ENCODE results near the gene NID1. TPM values are rescaled to one million over a fixed set of nuclear protein-coding genes. Genes with fewer than 3 reads are reported as not detected.

NID1 gene
- total RNA-seq, 4 donors from 2014 or later: 139 to 322 (median 244) TPM

GRCh38 chr1:235960809-235961208 is 104.1 kb downstream of the NID1 start:
- Histone ChIP-seq H3K27ac (no peak overlapping the region), H3K36me3 (no peaks in the 10 kb centered on the region), H3K4me1 (no peaks in the 10 kb centered on the region), H3K9me3 (no peaks in the 10 kb centered on the region), H3K4me3 (no peak overlapping the region), H3K27me3 (no peaks in the 10 kb centered on the region)
- WGBS, 2 donors (ENCODE audit: low coverage in 1 of 2): 86 to 97% methylated on average over 4 of the region's 4 CpGs
- ATAC-seq: no peak
- TF ChIP-seq POLR2AphosphoS5 (IDR thresholded peaks at IDR 0.05): no peak
- TF ChIP-seq POLR2A (IDR thresholded peaks at IDR 0.05): no peak
- no peak for TF ChIP-seq EP300 (IDR thresholded peaks at IDR 0.05)
- no peak for TF ChIP-seq CTCF (IDR thresholded peaks at IDR 0.05)

DNA sequence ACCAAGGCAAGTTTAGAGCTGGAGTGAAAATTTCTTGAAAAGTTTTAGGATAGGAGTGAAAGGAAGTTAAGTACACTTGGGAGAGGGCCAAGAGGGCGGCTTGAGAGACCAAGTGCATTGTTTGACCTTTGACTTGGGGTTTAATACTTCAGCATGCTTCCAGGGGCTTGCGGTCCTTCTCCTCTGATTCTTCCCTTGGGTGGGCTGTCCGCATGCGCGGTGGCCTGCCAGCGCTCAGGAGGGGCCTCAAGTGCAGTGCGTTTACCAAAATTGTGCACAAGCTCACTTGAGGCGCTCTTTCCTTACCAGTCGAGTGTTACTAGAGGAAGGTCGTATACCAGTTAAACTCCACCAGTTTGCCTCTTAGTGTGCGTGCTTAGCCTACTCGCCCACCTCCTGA is 106.9 kb downstream of the NID1 start:
- H3K27me3 ChIP-seq: no peaks in the 10 kb centered on the region
- H3K36me3 ChIP-seq: no peaks in the 10 kb centered on the region
- no peak for ATAC-seq
- no peaks in the 10 kb centered on the region for H3K4me1 ChIP-seq
- H3K4me3 ChIP-seq: no peak overlapping the region
- 89 to 94% methylated on average over 9 to 10 of the region's 12 CpGs for WGBS, 2 donors (ENCODE audit: low coverage in 1 of 2)
- H3K9me3 ChIP-seq: no peaks in the 10 kb centered on the region
- no peak overlapping the region for H3K27ac ChIP-seq
- TF ChIP-seq POLR2A (IDR thresholded peaks at IDR 0.05) (no peak), POLR2AphosphoS5 (IDR thresholded peaks at IDR 0.05) (no peak), EP300 (IDR thresholded peaks at IDR 0.05) (no peak), CTCF (IDR thresholded peaks at IDR 0.05) (no peak)

DNA sequence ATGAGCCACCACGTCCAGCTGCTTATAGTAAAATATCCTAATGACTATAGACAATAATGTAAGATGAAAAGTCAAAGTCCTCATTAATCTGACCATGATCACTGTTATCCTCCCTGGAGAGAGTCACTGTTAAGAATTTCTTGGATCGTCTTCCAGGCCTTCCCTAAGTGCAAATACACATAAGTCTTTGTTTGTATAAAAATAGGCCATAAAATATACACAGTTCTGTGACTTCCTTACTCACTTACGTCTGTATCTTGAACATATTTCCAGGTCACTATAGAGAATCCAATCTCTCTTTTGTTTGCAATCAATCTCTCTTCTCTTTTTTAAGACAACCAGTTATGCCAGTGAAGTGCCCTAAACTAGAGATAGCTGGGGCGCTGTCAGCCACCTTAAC is 109.1 kb downstream of the NID1 start:
- Histone ChIP-seq H3K36me3 (no peaks in the 10 kb centered on the region), H3K27ac (no peak overlapping the region), H3K4me1 (no peaks in the 10 kb centered on the region), H3K4me3 (no peak overlapping the region), H3K27me3 (no peaks in the 10 kb centered on the region), H3K9me3 (no peaks in the 10 kb centered on the region)
- 43 to 51% methylated on average over 4 of the region's 4 CpGs for WGBS, 2 donors (ENCODE audit: low coverage in 1 of 2)
- no peak for TF ChIP-seq EP300 (IDR thresholded peaks at IDR 0.05)
- TF ChIP-seq CTCF (IDR thresholded peaks at IDR 0.05): no peak
- no peak for TF ChIP-seq POLR2A (IDR thresholded peaks at IDR 0.05)
- no peak for TF ChIP-seq POLR2AphosphoS5 (IDR thresholded peaks at IDR 0.05)
- no peak for ATAC-seq

GRCh38 chr1:235954306-235955283 is 110.3 kb downstream of the NID1 start:
- WGBS, 2 donors (ENCODE audit: low coverage in 1 of 2): 92 to 96% methylated on average over 5 to 8 of the region's 11 CpGs
- Histone ChIP-seq H3K9me3 (no peaks in the 10 kb centered on the region), H3K4me3 (no peak overlapping the region), H3K27me3 (no peaks in the 10 kb centered on the region), H3K36me3 (no peaks in the 10 kb centered on the region), H3K4me1 (no peaks in the 10 kb centered on the region), H3K27ac (no peak overlapping the region)
- TF ChIP-seq EP300 (IDR thresholded peaks at IDR 0.05) (no peak), POLR2AphosphoS5 (IDR thresholded peaks at IDR 0.05) (no peak), CTCF (IDR thresholded peaks at IDR 0.05) (no peak), POLR2A (IDR thresholded peaks at IDR 0.05) (no peak)
- ATAC-seq: peak; percentile 55

DNA sequence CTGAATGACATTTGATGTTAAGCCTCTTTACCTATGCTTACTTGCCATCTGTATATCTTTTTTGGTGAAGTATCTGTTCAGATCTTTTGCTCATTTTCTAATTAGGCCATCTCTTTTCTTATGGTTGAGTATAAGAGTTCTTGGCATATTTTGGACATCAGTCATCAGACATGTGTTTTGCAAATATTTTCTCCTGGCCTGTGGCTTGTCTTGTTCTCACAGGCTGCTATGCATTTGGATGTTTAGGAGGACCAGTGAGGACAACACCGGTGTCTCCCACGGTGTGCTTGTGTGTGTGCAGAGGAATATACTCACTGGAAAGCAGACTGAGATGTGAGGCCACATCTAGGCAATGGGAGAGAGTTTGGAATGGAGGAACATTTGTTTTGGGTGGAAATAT is 111.1 kb downstream of the NID1 start:
- TF ChIP-seq CTCF (IDR thresholded peaks at IDR 0.05) (no peak), EP300 (IDR thresholded peaks at IDR 0.05) (no peak)
- Histone ChIP-seq H3K4me3 (no peak overlapping the region), H3K27ac (no peak overlapping the region), H3K4me1 (no peaks in the 10 kb centered on the region), H3K36me3 (no peaks in the 10 kb centered on the region), H3K27me3 (no peaks in the 10 kb centered on the region), H3K9me3 (no peaks in the 10 kb centered on the region)
- ATAC-seq: no peak
- WGBS, 2 donors (ENCODE audit: low coverage in 1 of 2): 49 to 89% methylated on average over 2 of the region's 2 CpGs

Measured in gastroesophageal sphincter (tissue), 4 donors.